HUDEP-2 (cell line): Measurements from ENCODE around the gene PSMD7.
"Not testable (repeated sequence)": the region's sequence is repeated elsewhere in the genome, so short reads cannot be mapped to it uniquely, and the experiment has no call there.

Source experiments
- DNase-seq, 76 experiments: peaks; one replicate each; lab custom pipeline; 2025; ENCODE audit not compliant: unreplicated experiment in 76 of 76; lab: John Stamatoyannopoulos, UW

PSMD7 gene

DNA sequence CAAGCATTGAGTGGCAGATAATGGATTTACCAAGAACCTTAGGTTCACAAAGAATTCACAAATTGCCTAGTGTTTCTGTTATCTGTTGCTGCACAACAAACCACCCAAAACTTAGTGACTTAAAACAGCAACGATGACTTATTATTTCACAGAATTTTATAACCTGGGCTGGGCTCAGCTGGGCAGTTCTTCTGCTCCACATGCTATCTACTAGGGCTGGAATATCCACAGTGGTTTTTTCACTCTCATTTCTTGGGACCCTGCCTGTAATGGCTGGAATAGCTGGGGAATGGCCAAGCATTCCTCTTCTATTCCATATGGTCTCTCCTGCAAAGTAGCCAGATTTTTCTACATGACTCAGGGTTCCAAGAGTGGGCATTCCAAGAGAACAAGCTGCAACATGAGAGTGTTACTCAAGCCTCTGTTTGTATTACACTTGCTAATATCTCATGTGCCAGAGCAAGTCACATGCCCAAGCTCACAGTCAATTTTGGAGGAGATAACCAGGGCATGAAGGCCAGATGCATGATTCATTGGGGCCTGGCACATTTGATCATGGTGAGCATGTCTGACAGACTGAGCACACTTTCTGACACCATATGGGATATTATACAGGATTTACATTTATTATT, 4.9 kb upstream of the PSMD7 start:
- DNase-seq, result peak in 50 of 76 experiments; percentile 2 to 75 (median 23)

DNA sequence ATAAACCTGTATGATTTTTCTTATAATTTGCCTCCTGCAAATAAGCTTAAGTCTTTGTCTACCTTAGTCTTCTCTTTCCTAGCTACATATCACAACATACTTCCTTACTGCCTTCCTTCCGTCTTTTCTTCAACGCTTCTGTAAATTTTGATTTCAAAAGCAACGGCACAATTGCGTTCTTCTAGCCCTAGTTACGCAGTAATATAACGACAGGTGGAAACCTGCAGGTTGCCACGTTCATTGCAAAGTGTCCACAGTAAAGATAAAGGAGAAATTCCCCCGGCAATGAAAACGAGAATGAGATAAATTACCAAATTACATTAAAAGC, 546 bp upstream of the PSMD7 start:
- peak in 2 of 76 experiments; percentile 4 to 60 for DNase-seq

GRCh38 chr16:74297145-74297665, 591 bp downstream of the PSMD7 start:
- DNase-seq, result peak in 27 of 76 experiments; percentile 1 to 50 (median 18)

DNA sequence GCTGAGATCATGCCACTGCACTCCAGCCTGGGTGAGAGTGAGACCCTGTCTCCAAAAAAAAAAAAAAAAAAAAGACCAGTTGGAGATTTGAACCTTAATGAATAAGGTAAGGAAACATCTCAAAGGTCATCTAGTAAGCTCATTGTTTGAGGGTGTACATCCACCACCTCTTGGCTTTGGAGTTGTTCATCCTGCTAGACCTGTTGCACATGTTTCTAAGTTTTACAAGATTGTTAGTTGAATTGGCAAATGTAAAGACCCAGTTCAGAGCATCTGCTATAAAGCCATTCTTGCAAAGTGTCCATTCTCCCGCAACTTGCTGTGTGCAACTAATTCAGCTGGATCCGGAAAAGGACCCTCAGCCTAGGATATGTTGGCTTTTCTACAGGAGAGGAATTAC, 1.5 kb downstream of the PSMD7 start:
- no peak for DNase-seq

DNA sequence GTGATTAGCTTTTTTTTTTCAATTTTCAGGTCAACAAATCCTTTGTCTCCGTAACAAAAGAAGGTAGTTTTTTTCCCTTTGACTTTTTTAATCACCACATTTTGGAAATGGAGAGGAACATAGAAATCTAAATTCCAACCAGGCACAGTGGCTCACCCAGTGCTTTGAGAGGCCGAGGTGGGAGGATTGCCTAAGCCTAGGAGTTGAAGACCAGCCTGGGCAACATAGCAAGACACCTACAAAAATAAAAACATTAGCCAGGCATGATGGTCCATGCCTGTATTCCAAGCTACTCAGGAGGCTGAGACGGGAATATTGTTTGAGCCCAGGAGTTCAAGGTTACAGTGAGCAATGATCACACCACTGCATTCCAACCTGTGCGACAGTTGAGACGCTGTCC, 5.7 kb downstream of the PSMD7 start:
- DNase-seq, result no peak

GRCh38 chr16:74304164-74304834, 7.7 kb downstream of the PSMD7 start:
- peak in 3 of 76 experiments; percentile 4 to 19 (median 14) for DNase-seq

GRCh38 chr16:74304835-74305176, 8.2 kb downstream of the PSMD7 start:
- DNase-seq, result no peak

- DNase-seq, result no peak
Measured at GRCh38 chr16:74305281-74305680, 8.7 kb downstream of the PSMD7 start.

GRCh38 chr16:74305978-74306784, 9.6 kb downstream of the PSMD7 start:
- DNase-seq, result no peak

- DNase-seq, result no peak
Measured at GRCh38 chr16:74307383-74307782, 10.8 kb downstream of the PSMD7 start.

- DNase-seq, result peak in 24 of 76 experiments; percentile 1 to 44 (median 16)
Measured at GRCh38 chr16:74309789-74310781, 13.5 kb downstream of the PSMD7 start.

- no peak for DNase-seq
Measured at GRCh38 chr16:74315059-74315458, 18.4 kb downstream of the PSMD7 start.

DNA sequence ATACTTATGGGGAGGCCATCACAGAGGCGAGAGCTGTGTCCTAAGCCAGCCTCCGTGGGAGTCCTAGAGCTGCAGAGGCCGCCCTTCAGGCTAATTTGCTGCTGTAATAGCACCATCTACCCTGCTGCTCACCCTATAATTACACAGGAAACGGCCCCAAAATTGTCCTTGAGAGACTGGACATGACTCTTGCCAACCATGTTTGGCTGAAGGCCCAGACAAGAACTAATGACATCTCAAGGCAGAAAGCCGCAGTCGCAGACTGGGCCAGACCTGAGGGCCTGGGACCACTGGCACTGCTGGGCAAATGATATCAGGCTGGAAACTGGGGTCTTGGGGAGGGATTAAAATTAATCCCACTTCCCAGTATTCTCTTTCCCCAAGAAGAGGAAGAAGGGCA, 24.1 kb downstream of the PSMD7 start:
- DNase-seq, result no peak

DNA sequence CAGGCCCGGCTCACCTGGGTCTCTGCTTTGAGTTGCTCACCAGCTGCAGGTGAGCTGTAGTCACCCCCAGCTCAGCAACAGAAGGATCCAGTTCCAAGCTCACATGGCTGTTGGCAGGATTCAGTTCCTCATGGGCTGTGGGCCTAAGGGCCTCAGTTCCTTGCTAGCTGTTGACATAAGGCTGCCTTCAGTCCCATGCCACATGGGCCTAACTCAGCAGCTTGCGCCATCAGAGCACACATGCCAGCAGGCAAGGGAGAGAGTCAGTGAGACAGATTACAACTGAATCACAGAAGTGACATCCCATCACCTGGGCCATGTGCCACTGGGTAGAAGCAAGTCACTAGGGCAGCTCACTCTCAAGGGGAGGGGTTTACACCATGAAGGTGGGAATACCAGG, 24.7 kb downstream of the PSMD7 start:
- no peak for DNase-seq

DNA sequence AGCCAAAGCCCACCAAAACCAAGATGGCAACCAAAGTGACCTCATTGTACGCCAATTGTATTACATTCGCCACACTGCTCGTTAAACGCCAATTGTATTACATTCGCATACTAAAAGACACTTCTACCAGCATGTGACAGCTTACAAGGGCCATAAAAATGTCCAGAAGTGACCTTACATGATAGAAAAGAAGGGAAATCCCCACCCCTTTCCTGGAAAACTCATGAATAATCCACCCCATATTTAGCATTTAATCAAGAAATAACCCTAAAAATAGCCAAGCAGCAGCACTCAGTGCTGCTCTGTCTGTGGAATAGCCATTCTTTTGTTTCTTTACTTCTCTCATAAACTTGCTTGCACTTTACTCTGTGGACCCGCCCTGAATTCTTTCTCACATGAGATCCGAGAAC, 25.7 kb downstream of the PSMD7 start:
- DNase-seq, result no peak

DNA sequence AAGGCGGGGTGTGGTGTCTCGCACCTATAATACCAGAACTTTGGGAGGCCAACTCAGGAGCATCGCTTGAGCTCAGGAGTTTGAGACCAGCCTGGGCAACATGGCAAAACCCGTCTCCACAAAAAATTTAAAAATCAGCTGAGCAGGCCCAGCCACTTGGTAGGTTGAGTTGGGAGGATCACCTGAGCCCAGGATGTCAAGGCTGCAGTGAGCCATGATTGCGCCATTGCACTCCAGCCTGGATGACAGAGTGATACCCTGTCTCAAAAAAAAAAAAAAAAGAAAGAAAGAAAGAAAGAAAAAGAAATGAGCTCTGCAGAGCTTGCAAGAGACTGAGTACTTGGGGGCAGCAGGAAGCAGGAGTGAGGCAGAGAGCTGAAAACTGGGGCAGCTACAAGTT, 28.2 kb downstream of the PSMD7 start:
- DNase-seq, result not testable (repeated sequence)

- no peak for DNase-seq
Measured at GRCh38 chr16:74325641-74326040, 29.0 kb downstream of the PSMD7 start.

DNA sequence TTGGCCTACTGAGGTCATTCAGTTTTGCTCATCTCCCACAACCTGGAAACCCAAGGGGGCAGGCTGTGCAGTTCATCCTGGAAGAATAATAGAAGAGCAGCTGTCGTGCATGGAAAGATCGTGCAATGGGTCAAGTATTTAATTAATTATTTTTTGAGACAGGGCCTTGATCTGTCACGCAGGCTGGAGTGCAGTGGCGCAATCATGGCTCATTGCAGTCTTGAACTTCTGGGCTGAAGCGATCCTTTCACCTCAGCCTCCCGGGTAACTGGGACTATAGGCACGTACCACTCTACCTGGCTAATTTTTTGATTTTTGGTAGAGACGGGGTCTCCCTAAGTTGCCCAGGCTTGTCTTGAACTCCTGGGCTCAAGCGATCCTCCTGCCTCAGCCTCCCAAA, 31.7 kb downstream of the PSMD7 start:
- not testable (repeated sequence) for DNase-seq

- DNase-seq, result not testable (repeated sequence)
Measured at GRCh38 chr16:74332469-74332868, 35.9 kb downstream of the PSMD7 start.

DNA sequence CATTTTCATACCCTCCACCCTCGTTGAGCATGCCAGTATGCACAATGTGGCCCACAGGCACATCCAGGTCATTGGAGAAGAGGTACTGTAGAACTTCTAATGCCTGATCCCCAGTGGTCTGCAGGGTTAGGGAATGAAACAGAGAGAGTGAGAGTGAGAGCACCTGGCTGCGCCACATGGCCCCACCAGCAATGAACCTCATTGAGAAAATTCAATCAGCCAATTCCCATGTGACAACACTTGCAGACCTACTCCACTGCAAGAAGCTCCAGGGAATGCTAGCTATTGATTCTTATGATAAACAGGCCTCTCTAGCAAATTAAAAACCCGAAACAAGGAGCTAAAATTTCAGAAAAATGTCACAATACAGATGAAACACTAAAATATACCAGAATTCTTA, 40.9 kb downstream of the PSMD7 start:
- not testable (repeated sequence) for DNase-seq
